D721Med (cell line): ENCODE measurements around the gene HOXB3.

Source experiments
- DNase-seq: peaks from one replicate; pipeline ENCODE4 v3.0.0; 2011; ENCODE audit warnings: low spot score; ENCODE audit not compliant: insufficient read length
- FAIRE-seq: peaks from 2 replicates; lab custom pipeline; 2011; peaks lifted over from hg19 to GRCh38; lab: Jason Lieb, UNC
- TF ChIP-seq, protein P1 (sequence below): IDR thresholded peaks from 2 replicates; pipeline ENCODE4 v1.5.1; 2012; ENCODE audit warnings: mild to moderate bottlenecking, control low read depth; ENCODE audit not compliant: insufficient read depth; ENCODE audit errors: missing control alignments

The HOXB3 gene

DNA sequence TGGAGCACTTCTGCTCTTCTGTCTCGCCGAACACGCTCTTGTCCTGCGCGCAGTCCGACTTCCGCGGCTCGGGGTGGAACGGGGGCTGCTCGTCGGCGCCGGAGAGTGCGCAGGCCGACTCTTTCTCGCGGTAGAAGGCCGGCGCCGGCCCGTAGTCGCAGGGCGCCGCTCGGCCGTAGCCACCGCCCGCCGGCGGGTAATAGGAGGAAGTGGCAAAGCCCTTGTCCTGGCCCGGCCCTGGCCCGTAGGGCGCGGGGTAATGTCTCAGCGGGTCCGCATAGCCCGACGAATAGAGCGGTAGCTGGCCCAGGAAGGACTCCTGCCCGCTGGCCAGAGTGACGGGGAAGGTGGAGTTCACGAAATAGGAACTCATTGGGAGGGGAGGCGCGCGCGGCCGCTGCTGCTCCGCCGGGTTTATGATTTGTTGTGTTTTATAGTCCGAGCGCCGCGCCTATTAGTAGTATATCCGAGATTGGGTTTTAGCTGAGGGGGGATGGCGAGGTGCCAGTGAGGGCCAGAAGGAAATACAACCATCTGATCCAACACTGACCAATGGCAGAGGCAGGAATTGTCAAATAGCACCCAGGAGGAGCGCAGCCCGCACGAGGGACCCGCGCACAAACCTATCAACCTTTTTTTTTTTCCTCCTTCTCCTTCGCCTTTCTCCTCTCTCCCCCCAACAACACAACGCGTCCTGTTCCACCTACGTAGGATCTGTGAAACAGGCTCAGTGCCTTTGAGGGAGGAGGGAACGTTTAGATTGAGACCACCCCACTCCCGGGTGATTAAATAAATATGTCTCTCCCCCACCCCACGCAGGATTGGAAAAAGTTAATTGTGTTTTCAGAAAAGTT, 8.0 kb upstream of the HOXB3 start:
- TF ChIP-seq, protein P1, sequence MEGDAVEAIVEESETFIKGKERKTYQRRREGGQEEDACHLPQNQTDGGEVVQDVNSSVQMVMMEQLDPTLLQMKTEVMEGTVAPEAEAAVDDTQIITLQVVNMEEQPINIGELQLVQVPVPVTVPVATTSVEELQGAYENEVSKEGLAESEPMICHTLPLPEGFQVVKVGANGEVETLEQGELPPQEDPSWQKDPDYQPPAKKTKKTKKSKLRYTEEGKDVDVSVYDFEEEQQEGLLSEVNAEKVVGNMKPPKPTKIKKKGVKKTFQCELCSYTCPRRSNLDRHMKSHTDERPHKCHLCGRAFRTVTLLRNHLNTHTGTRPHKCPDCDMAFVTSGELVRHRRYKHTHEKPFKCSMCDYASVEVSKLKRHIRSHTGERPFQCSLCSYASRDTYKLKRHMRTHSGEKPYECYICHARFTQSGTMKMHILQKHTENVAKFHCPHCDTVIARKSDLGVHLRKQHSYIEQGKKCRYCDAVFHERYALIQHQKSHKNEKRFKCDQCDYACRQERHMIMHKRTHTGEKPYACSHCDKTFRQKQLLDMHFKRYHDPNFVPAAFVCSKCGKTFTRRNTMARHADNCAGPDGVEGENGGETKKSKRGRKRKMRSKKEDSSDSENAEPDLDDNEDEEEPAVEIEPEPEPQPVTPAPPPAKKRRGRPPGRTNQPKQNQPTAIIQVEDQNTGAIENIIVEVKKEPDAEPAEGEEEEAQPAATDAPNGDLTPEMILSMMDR, result no peak
- DNase-seq (no peak), FAIRE-seq (no peak)

- TF ChIP-seq, protein P1, result no peak
- no peak for FAIRE-seq
- DNase-seq, result no peak
Observed at GRCh38 chr17:48597528-48597777, 7.4 kb upstream of the HOXB3 start.

- FAIRE-seq, result no peak
- no peak for DNase-seq
- TF ChIP-seq, protein P1, result no peak
Observed at GRCh38 chr17:48596735-48597527, 6.9 kb upstream of the HOXB3 start.

DNA sequence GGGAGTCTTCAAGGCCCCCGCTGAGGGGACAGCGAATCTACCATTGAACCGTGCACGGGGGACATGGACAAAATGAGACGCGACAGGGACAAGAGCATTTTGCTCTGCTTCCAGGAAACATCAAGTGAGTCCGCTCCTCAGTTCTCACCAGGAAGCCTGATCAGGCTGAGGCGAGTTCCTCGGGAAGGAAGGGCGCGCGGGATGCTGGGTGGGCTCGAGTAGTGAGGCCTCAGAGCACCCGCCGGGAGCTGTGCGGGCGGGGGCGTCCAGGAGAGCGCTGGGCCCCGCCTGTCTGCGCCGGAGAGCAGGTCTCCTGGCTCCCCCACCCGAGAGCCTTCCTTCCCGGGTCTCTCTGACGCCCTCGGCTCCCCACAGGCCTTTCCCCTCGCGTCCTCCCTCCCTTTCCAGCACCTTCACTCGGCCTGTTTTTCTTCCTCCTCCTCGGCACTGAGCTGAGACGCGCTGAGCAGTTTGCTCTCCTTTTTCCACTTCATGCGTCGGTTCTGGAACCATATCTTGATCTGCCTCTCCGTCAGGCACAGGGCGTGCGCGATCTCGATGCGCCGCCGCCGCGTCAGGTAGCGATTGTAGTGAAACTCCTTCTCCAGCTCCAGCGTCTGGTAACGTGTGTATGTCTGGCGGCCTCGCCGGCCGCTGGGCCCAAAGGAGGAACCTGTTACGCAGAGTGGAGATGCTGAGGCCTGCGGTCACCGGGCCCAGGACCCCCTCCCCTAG, 6.1 kb upstream of the HOXB3 start:
- FAIRE-seq (no peak), DNase-seq (no peak)
- TF ChIP-seq, protein P1, result no peak

GRCh38 chr17:48595278-48595999, 5.4 kb upstream of the HOXB3 start:
- DNase-seq (no peak), FAIRE-seq (no peak)
- TF ChIP-seq, protein P1, result no peak

DNA sequence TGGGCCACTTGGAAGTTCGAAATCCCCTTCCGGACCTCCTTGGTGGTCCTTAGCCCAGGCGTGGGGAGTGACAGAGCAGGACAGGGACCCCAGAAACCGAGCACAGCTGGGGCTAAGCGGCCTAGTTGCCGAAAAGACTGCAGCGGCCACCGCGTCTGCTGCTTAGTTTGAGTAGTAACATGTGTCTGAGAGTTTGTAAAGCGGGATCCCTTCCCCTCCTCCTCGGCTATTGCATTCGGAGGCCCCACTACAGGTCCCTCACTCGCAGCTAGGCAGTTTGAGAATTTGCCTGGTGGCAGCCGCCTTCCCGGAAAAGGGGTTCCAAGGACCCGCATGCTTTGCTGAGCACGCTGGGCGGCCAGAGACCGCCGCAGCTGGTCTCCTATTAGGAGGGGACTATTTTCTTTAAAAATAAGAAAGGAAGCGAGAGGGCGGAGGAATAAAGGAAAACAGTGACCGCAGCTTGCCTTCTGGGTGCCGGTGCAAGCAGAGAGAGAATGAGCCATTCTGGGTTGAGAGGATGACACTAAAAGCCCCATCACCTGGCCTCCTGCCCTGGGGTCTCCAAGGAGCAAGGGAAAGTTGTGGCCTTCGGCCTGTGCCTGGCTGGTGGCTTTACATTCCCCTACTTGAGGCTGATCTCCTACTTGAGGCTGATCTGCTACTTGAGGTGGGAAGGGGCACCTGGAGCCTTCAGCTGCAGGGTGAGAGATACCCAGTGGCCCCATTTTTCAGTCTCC, 4.7 kb upstream of the HOXB3 start:
- FAIRE-seq, result no peak

More for the DNA sequence above, 4.7 kb upstream of the HOXB3 start:
- no peak for DNase-seq
- TF ChIP-seq, protein P1, result no peak
